ACHN (cell line): Measurements from ENCODE around the gene TNFRSF11A.

Source experiments
- DNase-seq: peaks from one replicate; pipeline ENCODE4 v3.0.0-alpha.2; 2015
- in situ Hi-C: cut with HindIII; loops from 2 replicates; pipeline ENCODE4 v1.10.0; 2017; ENCODE audit warnings: low sequenced_read_pairs, low pct_ligation_motif_present, low pct_unique_long_range_greater_than_20kb

TNFRSF11A gene

DNA sequence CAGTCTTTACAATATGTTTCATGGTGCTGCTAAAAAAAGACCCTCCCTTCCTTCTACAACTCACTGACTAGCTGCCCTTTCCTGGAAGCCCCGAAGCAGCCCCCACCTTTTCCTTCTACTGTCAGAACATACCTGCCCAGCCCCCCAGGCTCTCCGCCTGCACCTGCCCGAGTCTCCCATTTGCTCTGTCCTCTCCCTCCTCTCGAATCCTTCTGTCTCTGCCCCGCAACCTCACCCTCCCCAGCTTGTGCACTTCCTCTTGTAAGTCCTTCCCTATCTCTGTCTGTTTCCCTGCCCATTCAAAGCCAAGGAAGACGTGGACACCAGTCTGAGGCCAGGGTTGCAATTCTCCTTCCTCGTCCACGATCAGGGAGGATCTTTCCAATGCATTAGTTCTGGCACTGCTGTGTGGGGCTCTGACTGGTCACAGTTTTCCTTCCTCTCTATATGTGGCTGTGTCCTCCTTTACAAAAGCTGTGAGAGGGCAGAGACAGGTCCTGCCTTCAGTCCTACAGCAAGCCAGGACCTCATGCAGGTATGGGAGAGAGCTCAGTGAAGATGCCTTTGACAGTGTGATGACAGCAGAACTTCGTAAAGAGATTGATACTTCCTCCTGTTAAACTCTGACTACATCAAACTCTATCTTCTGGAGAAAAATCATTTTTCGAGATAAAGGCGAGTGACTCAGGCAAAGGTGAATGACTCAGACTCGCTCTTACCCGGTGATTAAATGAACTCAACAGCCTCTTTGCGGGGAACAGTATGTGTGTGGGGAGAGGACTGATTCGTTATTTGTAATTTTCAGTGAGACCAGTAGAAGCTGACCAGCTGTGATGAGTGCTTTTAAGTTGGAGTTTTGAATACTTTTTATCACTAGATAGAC is 14.2 kb downstream of the TNFRSF11A start:
- in situ Hi-C loops = no loop called here
- peak; percentile 65 for DNase-seq

DNA sequence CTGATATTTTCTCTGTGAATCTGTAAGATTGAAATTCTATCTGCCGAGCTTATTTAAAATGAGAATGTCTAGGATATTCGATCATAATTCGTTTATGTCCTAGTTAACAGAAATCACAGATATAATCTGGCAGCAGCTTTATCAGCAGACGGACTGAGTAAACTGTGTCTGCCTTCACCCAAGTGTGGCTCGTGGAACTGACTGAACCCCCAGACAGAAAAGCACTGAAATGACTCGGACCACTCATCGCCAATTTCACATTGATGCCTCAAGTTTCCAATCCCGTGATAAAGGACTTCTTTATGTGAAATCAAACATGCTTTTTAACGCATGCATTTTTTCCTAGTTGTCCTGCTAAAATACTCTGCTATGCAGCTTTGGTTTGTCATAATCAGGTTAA is 15.9 kb downstream of the TNFRSF11A start:
- in situ Hi-C loops = no loop called here

DNA sequence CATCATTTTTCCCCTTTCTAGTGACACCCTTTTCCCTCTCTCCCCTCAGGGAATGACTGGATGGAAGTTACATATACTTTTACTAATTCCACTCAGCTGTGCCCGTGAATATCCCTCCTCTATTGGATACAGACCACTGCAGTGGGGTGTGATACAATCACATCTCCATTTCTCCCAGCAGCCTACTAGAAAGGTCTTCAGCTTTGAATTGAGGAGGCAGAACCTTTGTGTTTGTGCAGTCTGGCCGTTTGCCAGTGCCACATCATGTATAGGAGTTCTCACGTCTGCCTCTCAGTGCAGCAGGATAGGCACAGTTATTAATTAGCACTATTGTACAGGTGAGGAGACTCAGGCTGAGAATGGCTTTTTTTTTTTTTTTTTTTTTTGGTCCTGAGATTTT is 16.4 kb downstream of the TNFRSF11A start:
- in situ Hi-C loops = no loop called here

More for the DNA sequence above, 15.9 kb downstream of the TNFRSF11A start:
- DNase-seq = no peak

DNA sequence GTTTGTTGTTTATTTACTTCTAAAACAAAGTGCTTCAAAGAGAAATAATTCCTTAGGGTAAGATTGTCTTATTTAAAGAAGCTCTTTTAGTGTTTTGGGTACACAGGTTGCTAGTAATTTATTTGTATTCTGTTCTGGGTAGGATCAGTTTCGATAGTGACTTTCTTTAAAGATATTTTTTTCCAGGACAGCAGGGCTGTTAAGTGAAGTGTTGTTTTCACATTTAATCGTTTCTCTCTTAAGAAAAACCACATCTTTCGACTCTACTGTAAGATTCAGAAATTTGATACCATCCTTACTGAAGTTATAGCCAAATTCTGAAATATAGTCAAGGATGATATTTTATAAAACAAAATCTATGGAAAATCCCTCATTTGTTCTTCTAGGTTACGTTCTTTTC is 17.8 kb downstream of the TNFRSF11A start:
- in situ Hi-C loops = no loop called here
- no peak for DNase-seq

More for the DNA sequence above, 16.4 kb downstream of the TNFRSF11A start:
- no peak for DNase-seq

DNA sequence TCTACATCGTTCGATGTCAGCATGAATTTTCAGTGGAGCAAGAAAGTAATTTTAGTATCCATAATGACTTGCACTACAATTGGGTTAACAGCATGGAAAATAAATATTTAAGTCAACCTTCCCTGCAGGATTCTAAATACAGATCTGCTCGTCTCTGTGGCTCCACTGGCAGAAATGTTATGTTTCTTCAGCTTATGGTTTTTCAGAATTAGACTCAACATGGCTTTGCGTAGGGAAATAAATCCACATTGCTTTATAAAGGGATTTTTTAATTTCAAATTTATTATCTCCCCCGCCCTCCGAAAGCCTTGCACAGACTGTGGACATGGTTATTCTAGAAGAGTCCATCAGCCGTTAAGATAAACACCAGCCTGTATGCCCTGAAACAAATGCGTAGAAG is 18.2 kb downstream of the TNFRSF11A start:
- in situ Hi-C loops = no loop called here
- no peak for DNase-seq

DNA sequence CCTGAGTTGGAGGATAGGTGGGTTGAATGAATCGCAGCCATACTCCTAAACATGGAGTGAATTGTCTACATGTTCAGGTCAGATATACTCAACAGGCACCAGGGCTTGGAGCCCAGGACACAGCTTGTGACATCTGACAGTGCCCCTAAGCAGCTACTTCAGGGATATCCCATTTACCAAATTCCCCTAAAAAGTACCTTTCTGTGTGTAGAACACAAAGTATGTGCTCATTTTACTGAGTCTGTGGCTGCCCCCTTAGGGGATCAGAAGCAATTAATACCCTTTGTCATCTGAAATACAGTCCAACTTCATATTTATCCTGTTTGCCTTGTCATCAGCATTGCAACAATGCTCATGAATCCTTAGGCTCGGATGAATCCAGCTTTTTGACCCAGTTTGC is 20.8 kb downstream of the TNFRSF11A start:
- in situ Hi-C loops = no loop called here
- no peak for DNase-seq

DNA sequence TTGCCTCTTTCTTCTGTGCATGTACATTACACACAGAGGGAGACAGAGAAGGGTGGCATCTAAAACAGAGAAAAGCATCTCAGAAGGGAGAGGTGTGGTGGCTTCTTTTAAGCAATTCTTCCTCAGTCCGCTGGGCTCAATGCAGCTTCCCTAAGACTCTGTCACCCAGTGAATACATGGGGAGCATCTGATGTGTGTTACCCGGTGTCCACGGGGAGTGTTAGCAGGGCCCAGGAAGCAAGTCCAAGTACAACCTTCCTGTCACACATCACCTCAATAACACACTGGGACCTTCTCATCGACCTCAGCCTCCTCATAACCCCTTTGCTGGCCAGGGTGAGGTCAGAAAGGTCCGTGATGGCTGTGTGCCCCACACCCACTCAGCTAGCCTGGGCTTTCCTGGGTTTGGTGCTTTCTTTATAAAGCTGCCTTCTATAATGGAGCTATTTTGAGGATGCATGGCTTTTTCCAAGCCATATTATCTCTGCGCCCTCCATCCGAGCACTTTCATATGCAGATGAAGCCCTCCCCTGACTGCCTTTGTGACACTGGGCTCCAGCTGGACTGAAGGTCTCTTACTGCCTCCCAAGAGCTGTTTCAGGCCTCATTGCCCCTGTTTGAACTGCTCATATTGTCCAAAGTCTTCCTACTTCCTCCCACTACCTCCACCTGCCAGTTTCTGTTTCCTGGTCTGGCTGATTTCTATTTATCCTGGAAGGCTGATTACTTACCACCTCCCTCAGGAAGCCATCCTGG is 21.4 kb downstream of the TNFRSF11A start:
- no peak for DNase-seq
- in situ Hi-C loops = no loop called here

DNA sequence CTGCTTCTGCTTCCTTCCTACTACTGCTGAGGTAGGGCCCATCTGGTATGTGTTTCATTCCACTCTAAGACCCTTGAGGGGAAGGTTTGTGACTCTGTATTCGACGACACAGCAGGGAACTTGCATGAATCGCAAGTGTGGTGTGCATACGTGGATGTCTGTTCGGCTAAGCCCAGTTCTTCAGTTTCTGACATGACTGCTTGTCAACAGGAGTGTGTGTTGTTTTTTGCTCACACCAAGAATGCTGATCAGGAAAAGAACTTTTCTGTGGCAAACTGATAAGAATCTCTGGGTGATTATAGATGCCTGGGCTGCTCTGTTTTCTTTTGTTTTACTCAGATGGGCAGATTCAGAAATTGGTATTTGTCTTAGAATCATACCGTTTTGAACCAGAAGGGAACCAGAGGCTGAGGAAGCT is 22.0 kb downstream of the TNFRSF11A start:
- DNase-seq = no peak
- in situ Hi-C loops = no loop called here

DNA sequence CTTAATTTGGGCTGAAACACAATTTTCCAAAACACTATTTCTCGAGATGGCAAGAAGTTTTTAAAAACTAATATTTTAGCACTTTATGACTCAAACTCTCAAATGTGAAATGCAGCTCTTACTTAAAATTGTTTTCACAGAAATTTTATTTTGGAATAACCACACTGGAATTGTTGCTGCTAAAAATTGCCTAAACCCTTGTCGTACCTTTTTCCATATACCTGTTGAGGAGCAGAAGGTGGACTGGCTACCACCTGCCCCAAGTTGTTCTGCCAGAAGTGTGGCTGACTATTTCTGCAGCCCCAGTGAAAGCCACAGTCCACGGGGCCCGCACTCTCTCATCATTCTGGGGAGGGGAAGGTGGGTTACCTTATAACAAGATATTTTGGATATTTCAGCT is 23.4 kb downstream of the TNFRSF11A start:
- no peak for DNase-seq
- in situ Hi-C loops = no loop called here

DNA sequence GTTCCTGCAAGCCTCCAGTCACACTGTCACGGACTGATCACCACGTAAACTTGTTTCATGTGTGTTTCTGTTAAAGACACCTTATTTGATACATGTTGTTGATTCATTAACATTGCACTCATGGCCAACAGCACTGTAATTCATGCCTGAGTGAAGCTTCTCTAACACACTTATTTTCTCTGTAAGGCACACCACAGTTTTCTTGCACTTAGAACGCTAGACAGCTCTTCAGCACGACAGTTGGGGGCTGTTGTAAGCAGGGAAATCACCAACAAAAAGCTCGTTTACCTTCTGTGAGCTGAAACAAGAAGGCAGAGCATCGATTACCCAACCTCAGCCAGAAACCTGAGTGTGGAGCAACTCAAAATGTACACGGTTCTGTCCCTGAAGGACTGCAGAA is 28.1 kb downstream of the TNFRSF11A start:
- DNase-seq = no peak
- in situ Hi-C loops = no loop called here

DNA sequence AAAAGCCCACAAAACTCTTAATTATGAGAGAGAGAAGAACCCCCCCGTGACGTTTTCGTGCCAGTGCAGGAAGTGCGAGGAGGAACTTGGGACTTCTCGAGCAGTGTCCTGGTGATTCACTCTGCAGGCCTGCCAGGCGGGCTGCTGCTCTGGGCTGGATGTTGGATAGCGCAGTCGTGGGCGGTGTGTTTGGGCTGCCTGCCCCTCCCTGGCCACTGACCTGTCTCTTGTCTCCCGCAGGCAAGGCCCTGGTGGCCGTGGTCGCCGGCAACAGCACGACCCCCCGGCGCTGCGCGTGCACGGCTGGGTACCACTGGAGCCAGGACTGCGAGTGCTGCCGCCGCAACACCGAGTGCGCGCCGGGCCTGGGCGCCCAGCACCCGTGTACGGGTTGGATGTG is 29.0 kb downstream of the TNFRSF11A start:
- in situ Hi-C loops = no loop called here
- no peak for DNase-seq

DNA sequence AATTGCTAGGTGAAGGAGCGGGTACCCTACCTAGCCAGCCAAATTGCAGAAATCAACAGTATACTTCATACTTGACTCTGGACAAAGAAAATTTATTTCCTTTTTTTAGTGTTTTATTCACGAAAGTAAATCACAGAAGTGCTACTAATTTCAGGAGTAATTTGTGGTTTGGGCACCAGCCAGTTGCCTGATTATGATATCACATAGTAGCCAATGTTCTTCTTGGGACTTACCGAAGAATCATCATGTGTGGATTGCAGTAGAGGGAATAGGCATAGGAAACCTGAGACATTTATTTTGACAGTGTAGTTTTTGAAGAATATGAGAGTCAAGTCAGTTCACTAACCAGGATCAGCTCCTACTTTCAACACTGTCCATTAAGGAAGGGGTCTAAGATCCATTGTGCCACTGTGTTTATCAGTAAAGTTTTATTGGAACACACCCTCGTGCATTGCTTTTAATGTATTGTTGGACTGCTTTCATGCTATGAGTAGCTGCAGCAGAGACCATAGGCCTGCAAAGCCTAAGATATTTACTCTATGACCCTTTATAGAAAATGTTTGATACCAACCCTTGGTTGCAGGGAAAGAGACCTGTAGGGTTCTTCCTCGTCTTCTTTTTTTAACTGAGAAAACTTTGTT is 32.1 kb downstream of the TNFRSF11A start:
- in situ Hi-C loops = no loop called here
- no peak for DNase-seq

DNA sequence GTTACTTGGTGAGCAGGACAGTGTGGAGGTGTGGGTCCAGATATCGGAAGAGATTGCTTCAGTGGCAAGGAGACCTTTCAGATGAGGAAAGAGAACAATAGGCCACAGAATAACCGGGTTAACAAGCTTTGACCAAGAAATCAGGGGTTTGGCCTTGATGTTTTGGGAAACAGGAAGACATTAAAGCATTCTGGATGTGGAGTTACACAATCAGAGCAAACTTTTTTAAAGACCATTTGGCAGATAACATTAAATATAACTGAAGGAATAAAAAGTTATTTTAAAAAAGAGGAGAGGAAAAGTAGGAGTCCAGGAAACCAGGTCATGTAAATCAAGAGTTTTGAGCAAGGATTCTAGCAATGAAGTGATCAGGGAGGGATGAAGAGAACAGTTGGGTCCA is 35.7 kb downstream of the TNFRSF11A start:
- in situ Hi-C loops = no loop called here
- DNase-seq = no peak

DNA sequence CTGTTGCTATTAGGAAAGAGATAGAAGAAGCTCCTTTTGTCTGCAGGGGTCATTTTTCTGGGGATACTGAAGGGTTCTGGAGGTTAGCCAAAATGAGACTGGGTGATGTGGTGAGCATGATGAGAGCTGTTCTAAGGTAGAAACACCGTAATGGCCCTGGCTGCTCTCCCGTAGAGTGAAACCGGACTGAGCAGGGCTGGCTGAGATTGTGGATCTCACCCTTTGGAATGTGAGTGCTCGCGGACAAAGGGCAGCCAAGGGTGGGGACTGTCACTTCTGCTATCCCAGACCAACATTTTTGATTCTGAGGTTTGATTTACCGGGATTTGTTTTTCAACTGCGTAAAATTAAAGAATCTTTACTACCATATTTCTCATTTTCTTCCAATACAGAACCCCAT is 36.2 kb downstream of the TNFRSF11A start:
- in situ Hi-C loops = no loop called here
- no peak for DNase-seq

DNA sequence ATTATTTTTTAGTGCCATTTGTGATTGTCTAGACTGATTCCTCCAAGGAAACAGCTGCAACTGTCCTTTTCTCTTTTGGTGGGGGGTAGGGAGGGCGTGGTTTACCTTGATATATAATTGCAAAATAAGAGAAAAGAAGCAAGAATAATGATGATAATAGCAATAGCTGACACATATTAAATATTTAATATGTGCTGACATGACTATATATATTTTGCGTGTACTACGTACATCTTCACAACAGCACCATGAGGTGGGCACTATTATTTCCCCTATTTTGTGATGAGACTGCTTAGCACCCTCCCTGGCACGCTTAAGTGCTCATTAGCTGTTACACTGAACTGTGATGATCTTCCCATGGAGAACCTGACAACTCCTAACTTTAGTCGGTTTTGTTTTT is 39.4 kb downstream of the TNFRSF11A start:
- in situ Hi-C loops = no loop called here
- no peak for DNase-seq

DNA sequence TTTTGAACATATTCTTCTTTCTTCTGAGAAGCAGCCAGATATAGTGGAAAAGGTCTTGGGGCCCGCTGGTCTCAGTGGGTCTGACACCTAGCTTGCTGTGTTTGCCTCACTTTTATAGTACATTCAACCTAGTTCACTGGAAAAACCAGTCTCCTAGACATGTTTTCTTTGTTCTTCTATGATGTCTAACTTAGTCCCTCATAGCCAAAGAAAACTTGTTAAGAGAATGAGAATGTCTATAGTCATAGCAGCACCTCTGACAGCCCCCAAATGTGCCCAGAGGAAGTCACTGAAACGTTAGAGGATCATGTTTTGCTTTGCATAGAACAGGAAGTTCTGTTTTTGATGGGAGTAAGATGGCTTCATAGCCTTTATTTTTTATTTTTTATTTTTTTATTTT is 40.3 kb downstream of the TNFRSF11A start:
- no peak for DNase-seq
- in situ Hi-C loops = no loop called here

DNA sequence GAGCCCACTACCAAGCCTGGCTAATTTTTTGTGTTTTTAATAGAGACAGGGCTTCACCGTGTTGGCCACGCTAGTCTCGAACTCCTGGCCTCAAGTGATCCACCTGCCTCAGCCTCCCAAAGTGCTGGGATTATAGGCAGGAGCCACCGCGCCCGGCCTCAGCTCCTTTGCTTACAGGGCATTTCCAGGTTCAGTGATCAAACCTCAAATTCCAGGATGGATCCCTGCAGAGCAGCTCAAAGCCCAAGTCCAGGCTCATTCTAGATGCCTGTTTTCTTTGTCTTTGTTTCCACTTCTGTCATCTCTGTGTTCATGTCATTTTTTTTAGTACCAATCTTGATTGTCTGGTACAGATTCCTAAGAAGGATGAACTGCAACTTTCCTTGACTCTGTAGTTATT is 41.9 kb downstream of the TNFRSF11A start:
- in situ Hi-C loops = no loop called here

DNA sequence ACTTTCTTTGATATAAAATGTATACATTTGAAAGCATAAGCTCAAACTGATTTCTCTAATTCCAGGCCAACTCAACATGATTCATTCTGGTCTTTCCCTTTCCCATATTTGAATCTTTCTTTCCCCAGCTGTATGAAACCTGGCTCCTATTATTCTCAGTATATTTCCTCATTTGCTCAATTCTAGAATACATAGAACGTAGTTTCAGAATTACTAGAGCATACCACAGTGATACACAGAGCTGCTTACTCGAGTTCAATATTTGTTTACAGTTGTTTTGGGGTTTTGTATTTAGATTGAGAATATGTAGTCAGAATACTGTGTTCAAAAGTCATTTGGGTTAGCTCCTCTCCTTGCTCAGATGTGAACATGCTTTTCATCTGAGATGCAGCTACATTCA is 43.0 kb downstream of the TNFRSF11A start:
- in situ Hi-C loops = no loop called here
- DNase-seq = no peak

More for the DNA sequence above, 41.9 kb downstream of the TNFRSF11A start:
- DNase-seq = no peak

DNA sequence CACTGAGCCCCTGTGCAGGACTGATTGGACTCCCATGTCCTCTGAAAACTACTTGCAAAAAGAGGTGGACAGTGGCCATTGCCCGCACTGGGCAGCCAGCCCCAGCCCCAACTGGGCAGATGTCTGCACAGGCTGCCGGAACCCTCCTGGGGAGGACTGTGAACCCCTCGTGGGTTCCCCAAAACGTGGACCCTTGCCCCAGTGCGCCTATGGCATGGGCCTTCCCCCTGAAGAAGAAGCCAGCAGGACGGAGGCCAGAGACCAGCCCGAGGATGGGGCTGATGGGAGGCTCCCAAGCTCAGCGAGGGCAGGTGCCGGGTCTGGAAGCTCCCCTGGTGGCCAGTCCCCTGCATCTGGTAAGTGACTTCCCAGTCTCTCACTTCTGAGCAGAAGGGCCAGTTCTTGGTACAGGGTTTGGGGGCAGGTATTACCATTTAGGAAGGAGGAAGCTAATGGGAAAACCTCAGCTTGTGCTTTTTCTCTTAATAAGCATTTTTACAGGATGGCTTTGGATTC is 44.1 kb downstream of the TNFRSF11A start:
- DNase-seq = no peak
- in situ Hi-C loops = no loop called here
